Chondrocyte (in vitro differentiated cells): ENCODE results near the gene TMUB2. TPM values are rescaled to one million over a fixed set of nuclear protein-coding genes. Genes with fewer than 3 reads are reported as not detected.

Experiments
- DNase-seq: peaks from one replicate; pipeline ENCODE4 v3.0.0; 2021; ENCODE audit warnings: mixed read lengths, low spot score
- H3K27ac Mint-ChIP-seq: one replicate; pipeline ENCODE4 v1.8.0; 2021; ENCODE audit warnings: mild to moderate bottlenecking, moderate library complexity, mixed read lengths; ENCODE audit not compliant: unreplicated experiment
- H3K27me3 Mint-ChIP-seq: 2 replicates; pipeline ENCODE4 v1.8.0; 2021; ENCODE audit warnings: low read depth, mixed read lengths
- H3K36me3 Mint-ChIP-seq: 2 replicates; pipeline ENCODE4 v1.8.0; 2021; ENCODE audit warnings: low read depth, mixed read lengths
- H3K4me1 Mint-ChIP-seq: 2 replicates; pipeline ENCODE4 v1.8.0; 2021; ENCODE audit warnings: low read depth, mild to moderate bottlenecking, mixed read lengths
- H3K4me3 Mint-ChIP-seq: one replicate; pipeline ENCODE4 v1.8.0; 2021; ENCODE audit warnings: mild to moderate bottlenecking, moderate library complexity, mixed read lengths; ENCODE audit not compliant: unreplicated experiment
- H3K9me3 Mint-ChIP-seq: 2 replicates; pipeline ENCODE4 v1.8.0; 2021; ENCODE audit warnings: low read depth, mixed read lengths
- CTCF ChIP-seq: fragments of 200-600 bp; sonication (generic); IDR thresholded peaks from 2 replicates; pipeline ENCODE4 v1.5.0; 2021; ENCODE audit warnings: antibody characterized with exemption, mild to moderate bottlenecking, moderate library complexity
- total RNA-seq: library from RNA; stranded (reverse); gene quantifications from 3 replicates; pipeline ENCODE4 v1.2.1, GENCODE V29; 2021

Gene TMUB2
- total RNA-seq, 1 donor from 2014 or later = 34.8 TPM

- Mint-ChIP-seq H3K4me3 (no peak overlapping the region), H3K27me3 (no peaks in the 10 kb centered on the region)
- TF ChIP-seq CTCF = no peak
These were observed 9.1 kb upstream of the TMUB2 start for GRCh38 chr17:44177640-44178039.

GRCh38 chr17:44178133-44178532 lies 8.6 kb upstream of the TMUB2 start:
- TF ChIP-seq CTCF = no peak
- Mint-ChIP-seq H3K36me3 (peaks cover 13% of the 10 kb centered on the region), H3K27ac (no peak overlapping the region), H3K27me3 (no peaks in the 10 kb centered on the region), H3K9me3 (no peaks in the 10 kb centered on the region), H3K4me1 (no peaks in the 10 kb centered on the region), H3K4me3 (no peak overlapping the region)
- no peak for DNase-seq

More at GRCh38 chr17:44177640-44178039, 9.1 kb upstream of the TMUB2 start:
- DNase-seq = no peak
- Mint-ChIP-seq H3K36me3 (peaks cover 13% of the 10 kb centered on the region), H3K9me3 (no peaks in the 10 kb centered on the region), H3K27ac (no peak overlapping the region), H3K4me1 (no peaks in the 10 kb centered on the region)

GRCh38 chr17:44183024-44183423 lies 3.7 kb upstream of the TMUB2 start:
- no peak for TF ChIP-seq CTCF
- H3K4me1 Mint-ChIP-seq = peaks cover 19% of the 10 kb centered on the region
- no peak for DNase-seq
- H3K36me3 Mint-ChIP-seq = peaks cover 8% of the 10 kb centered on the region
- no peak overlapping the region for H3K27ac Mint-ChIP-seq
- H3K9me3 Mint-ChIP-seq = no peaks in the 10 kb centered on the region
- no peak overlapping the region for H3K4me3 Mint-ChIP-seq
- no peaks in the 10 kb centered on the region for H3K27me3 Mint-ChIP-seq

- DNase-seq = no peak
- no peak for TF ChIP-seq CTCF
- Mint-ChIP-seq H3K4me1 (peaks cover 29% of the 10 kb centered on the region), H3K27me3 (no peaks in the 10 kb centered on the region), H3K27ac (no peak overlapping the region), H3K4me3 (no peak overlapping the region), H3K9me3 (no peaks in the 10 kb centered on the region), H3K36me3 (peaks cover 5% of the 10 kb centered on the region)
These were observed 2.5 kb upstream of the TMUB2 start for GRCh38 chr17:44184212-44184810.

- H3K4me1 Mint-ChIP-seq = peaks cover 32% of the 10 kb centered on the region
- H3K4me3 Mint-ChIP-seq = peak overlapping the region; percentile 99
- peaks cover 6% of the 10 kb centered on the region for H3K36me3 Mint-ChIP-seq
- H3K27me3 Mint-ChIP-seq = no peaks in the 10 kb centered on the region
- TF ChIP-seq CTCF = no peak
- no peak for DNase-seq
- H3K27ac Mint-ChIP-seq = peak overlapping the region; percentile 99
- no peaks in the 10 kb centered on the region for H3K9me3 Mint-ChIP-seq
These were observed 543 bp downstream of the TMUB2 start for GRCh38 chr17:44187131-44187899.
